Retinal pigment epithelial cell (primary cell): Measurements from ENCODE around the gene ABCC3.

Experiments
- DNase-seq: peaks from one replicate; pipeline ENCODE4 v3.0.0-alpha.2; 2010; ENCODE audit warnings: low read depth
- H3K4me3 ChIP-seq: 2 replicates; pipeline ENCODE4 v1.5.1; 2011; ENCODE audit warnings: mild to moderate bottlenecking, low read length, control low read depth, moderate library complexity
- CTCF ChIP-seq: conservative IDR thresholded peaks from 2 replicates; pipeline ENCODE4 v1.5.1; 2011; ENCODE audit warnings: low read depth, low read length, control low read depth, inconsistent platforms

The ABCC3 gene

DNA sequence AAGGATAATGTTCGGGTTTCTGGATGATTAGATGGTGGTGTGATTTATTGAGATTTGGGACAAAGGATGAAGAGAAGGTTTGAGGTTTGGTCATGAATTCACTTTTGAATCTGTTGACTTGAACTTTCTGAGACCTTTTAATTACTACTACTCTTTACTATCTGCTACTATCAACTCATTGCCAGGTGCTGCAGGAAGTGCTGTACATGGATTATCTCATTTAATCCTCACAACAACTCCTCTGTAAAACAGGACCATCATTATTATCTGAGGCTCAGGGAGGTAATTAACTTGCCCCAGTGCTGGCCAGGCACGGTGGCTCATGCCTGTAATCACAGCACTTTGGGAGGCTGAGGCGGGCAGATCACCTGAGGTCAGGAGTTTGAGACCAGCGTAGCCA lies 76.0 kb downstream of the ABCC3 start:
- no peak for DNase-seq
- H3K4me3 ChIP-seq = no peak overlapping the region
- no peak for TF ChIP-seq CTCF

GRCh38 chr17:50712641-50713040 lies 78.0 kb downstream of the ABCC3 start:
- no peak overlapping the region for H3K4me3 ChIP-seq
- DNase-seq = no peak
- TF ChIP-seq CTCF = no peak

GRCh38 chr17:50715471-50715870 lies 80.8 kb downstream of the ABCC3 start:
- no peak for DNase-seq
- TF ChIP-seq CTCF = no peak
- H3K4me3 ChIP-seq = no peak overlapping the region

GRCh38 chr17:50719144-50719923 lies 84.7 kb downstream of the ABCC3 start, which contains the start of gene LUC7L3:
LUC7L3 (plus strand) TSS chr17:50719603; CDS start chr17:50719733, 130 bp downstream.
- no peak for TF ChIP-seq CTCF
- peak; percentile 80 for DNase-seq

GRCh38 chr17:50719924-50720794 lies 85.5 kb downstream of the ABCC3 start:
- TF ChIP-seq CTCF = no peak
- peak overlapping the region; percentile 96 for H3K4me3 ChIP-seq
- DNase-seq = no peak

More at GRCh38 chr17:50719144-50719923, 84.7 kb downstream of the ABCC3 start, which contains the start of gene LUC7L3:
- H3K4me3 ChIP-seq = peak within 1 kb of the TSS; percentile 96

DNA sequence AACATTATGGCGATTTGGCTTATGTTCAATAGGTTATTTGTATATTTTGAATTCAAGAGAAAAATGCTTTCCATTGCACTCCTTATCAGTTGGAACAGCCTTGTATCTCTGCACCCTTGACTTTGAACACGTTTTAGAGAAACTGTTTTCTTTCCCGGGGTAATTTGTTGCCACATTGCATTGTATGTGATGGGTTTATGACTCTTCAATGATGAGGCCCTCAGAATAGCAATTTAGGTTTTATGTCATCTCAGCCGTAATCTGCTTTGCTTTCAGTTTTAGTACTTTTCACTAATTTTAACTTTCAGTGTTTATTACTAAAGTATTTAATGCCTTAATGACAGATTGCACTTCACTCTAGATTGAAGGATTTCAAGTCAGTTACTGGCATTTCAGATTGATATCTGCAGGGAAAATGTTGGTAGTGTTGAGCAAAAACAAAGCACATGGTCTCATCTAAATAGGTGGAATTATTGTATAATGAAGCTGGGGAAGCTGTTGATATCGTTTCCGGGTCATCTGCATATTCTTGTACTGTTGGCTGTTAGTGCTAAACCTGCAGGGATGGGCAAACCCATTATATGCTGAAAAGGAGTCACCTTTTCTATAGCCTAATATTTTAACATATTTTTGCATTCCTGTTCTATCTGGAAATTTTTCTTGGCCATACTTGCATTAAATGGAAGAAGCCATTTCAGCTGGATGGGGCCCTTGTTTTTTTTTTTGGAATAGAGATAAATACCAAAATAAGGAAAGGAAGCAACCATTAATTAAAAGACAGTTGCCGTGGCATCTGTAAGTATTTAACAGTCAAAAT lies 86.7 kb downstream of the ABCC3 start:
- H3K4me3 ChIP-seq = peak overlapping the region; percentile 96
- TF ChIP-seq CTCF = no peak
- DNase-seq = no peak
